H1 (cell line): Measurements from ENCODE around the gene PLEKHB1. TPM values are rescaled to one million over a fixed set of nuclear protein-coding genes. Genes with fewer than 3 reads are reported as not detected.
"Not testable (repeated sequence)": the region's sequence is repeated elsewhere in the genome, so short reads cannot be mapped to it uniquely, and the experiment has no call there.

ENCODE experiments used
- CTCF ChIA-PET: fragments of 300-600 bp; sonication (Branson Sonifier 250); formaldehyde crosslinking; loops from one replicate; lab custom pipeline; 2021; ENCODE audit not compliant: partially characterized antibody; lab: Charles Lee
- POLR2A ChIA-PET: fragments of 300-600 bp; sonication (Branson Sonifier 250); formaldehyde crosslinking; loops from one replicate; lab custom pipeline; 2021; ENCODE audit warnings: inconsistent platforms; ENCODE audit not compliant: partially characterized antibody; lab: Charles Lee
- DNase-seq, 2 experiments: peaks; one replicate each; pipeline versions ENCODE4 v3.0.0 to v3.0.0-alpha.2; 2010 to 2022; ENCODE audit warnings: low spot score in 2 of 2, low read depth in 1 of 2, mixed read lengths in 1 of 2
- FAIRE-seq: peaks from 2 replicates; lab custom pipeline; 2011; peaks lifted over from hg19 to GRCh38; lab: Jason Lieb, UNC
- H2AFZ ChIP-seq: 2 replicates; pipeline ENCODE4 v1.8.1; 2012; ENCODE audit warnings: low read length, inconsistent platforms
- H2AK5ac ChIP-seq: 2 replicates; pipeline ENCODE4 v1.6.1; 2013; ENCODE audit warnings: low read depth, low read length
- H2BK120ac ChIP-seq: replicated peaks from 2 replicates; pipeline ENCODE3; 2013; ENCODE audit warnings: low read depth, low read length, inconsistent platforms
- H2BK12ac ChIP-seq: 2 replicates; pipeline ENCODE4 v1.6.1; 2013; ENCODE audit warnings: low read depth, low read length
- H2BK15ac ChIP-seq: 2 replicates; pipeline ENCODE4 v1.6.1; 2013; ENCODE audit warnings: low read length
- H2BK20ac ChIP-seq: 2 replicates; pipeline ENCODE4 v1.6.1; 2013; ENCODE audit warnings: low read length
- H2BK5ac ChIP-seq: 2 replicates; pipeline ENCODE4 v1.6.1; 2013; ENCODE audit warnings: low read depth, low read length
- H3K14ac ChIP-seq: 2 replicates; pipeline ENCODE4 v1.6.1; 2013; ENCODE audit warnings: inconsistent platforms; ENCODE audit not compliant: insufficient read length
- H3K18ac ChIP-seq: 2 replicates; pipeline ENCODE4 v1.6.1; 2013; ENCODE audit warnings: low read length; ENCODE audit errors: extremely low read depth
- H3K23ac ChIP-seq: 2 replicates; pipeline ENCODE4 v1.6.1; 2013; ENCODE audit warnings: inconsistent platforms; ENCODE audit not compliant: insufficient read length
- H3K23me2 ChIP-seq: 2 replicates; pipeline ENCODE4 v1.6.1; 2013; ENCODE audit warnings: low read depth, low read length
- H3K27ac ChIP-seq: 2 replicates; pipeline ENCODE4 v1.6.1; 2011; ENCODE audit warnings: low read depth, low read length, inconsistent platforms
- H3K27me3 ChIP-seq, 4 experiments: replicated peaks in 1 of 4; 1 replicate in 1 of 4; 2 replicates in 3 of 4; pipeline versions ENCODE4 v1.6.1 to v1.8.1; 2011 to 2013; ENCODE audit warnings: low read length in 3 of 4, mild to moderate bottlenecking in 3 of 4, inconsistent platforms in 2 of 4, mixed read lengths in 2 of 4, moderate library complexity in 1 of 4; ENCODE audit not compliant: control insufficient read depth in 3 of 4, insufficient read depth in 3 of 4; ENCODE audit errors: extremely low read depth in 1 of 4
- H3K36me3 ChIP-seq, 4 experiments: 2 replicates each; pipeline versions ENCODE4 v1.6.1 to v1.8.1; 2011 to 2013; ENCODE audit warnings: mild to moderate bottlenecking in 4 of 4, low read length in 3 of 4, moderate library complexity in 2 of 4, control low read depth in 1 of 4, inconsistent platforms in 1 of 4; ENCODE audit not compliant: insufficient read depth in 4 of 4, control insufficient read depth in 2 of 4
- H3K4ac ChIP-seq: replicated peaks from 2 replicates; pipeline ENCODE3; 2013; ENCODE audit warnings: low read length, low read depth, mixed read lengths, inconsistent platforms; ENCODE audit not compliant: insufficient read length
- H3K4me1 ChIP-seq, 4 experiments: replicated peaks in 1 of 4; 1 replicate in 1 of 4; 2 replicates in 3 of 4; pipeline versions ENCODE4 v1.6.1 to v1.8.1; 2011 to 2013; ENCODE audit warnings: low read length in 3 of 4, inconsistent platforms in 2 of 4, mixed read lengths in 1 of 4; ENCODE audit not compliant: insufficient read depth in 4 of 4, control insufficient read depth in 3 of 4
- H3K4me2 ChIP-seq, 2 experiments: 2 replicates each; pipeline versions ENCODE4 v1.6.1 to v1.8.1; 2011 to 2013; ENCODE audit warnings: low read depth in 2 of 2, low read length in 2 of 2, control low read depth in 1 of 2, inconsistent platforms in 1 of 2, mild to moderate bottlenecking in 1 of 2; ENCODE audit not compliant: insufficient read depth in 1 of 2
- H3K4me3 ChIP-seq, 4 experiments: fragments of 200-600, 300-600 bp in 1 of 4; sonication (generic), shearing (Covaris generic), sonication (Bioruptor Twin) in 1 of 4; 2 replicates each; pipeline versions ENCODE4 v1.5.1 to v1.8.1; 2011 to 2016; ENCODE audit warnings: low read length in 4 of 4, low read depth in 3 of 4, control low read depth in 2 of 4, inconsistent platforms in 2 of 4, mild to moderate bottlenecking in 2 of 4, mixed read lengths in 1 of 4, moderate library complexity in 1 of 4; ENCODE audit not compliant: insufficient read depth in 2 of 4; ENCODE audit errors: extremely low read depth in 1 of 4
- H3K56ac ChIP-seq: replicated peaks from 2 replicates; pipeline ENCODE3; 2013; ENCODE audit warnings: low read depth, mild to moderate bottlenecking, mixed read lengths, low read length, inconsistent platforms; ENCODE audit not compliant: insufficient read length
- H3K79me1 ChIP-seq: 2 replicates; pipeline ENCODE4 v1.6.1; 2013; ENCODE audit warnings: low read depth, low read length, control low read depth
- H3K79me2 ChIP-seq, 2 experiments: 2 replicates each; pipeline versions ENCODE4 v1.6.1 to v1.8.1; 2012 to 2013; ENCODE audit warnings: low read length in 2 of 2, mild to moderate bottlenecking in 2 of 2, inconsistent platforms in 1 of 2; ENCODE audit not compliant: insufficient read depth in 2 of 2, control insufficient read depth in 1 of 2
- H3K9ac ChIP-seq, 4 experiments: replicated peaks in 1 of 4; 1 replicate in 1 of 4; 2 replicates in 3 of 4; pipeline versions ENCODE4 v1.6.1 to v1.8.1; 2011 to 2013; ENCODE audit warnings: low read depth in 3 of 4, low read length in 3 of 4, control low read depth in 2 of 4, mild to moderate bottlenecking in 2 of 4, moderate library complexity in 2 of 4, inconsistent platforms in 1 of 4; ENCODE audit errors: extremely low read depth in 1 of 4
- H3K9me3 ChIP-seq, 2 experiments: 2 replicates each; pipeline versions ENCODE4 v1.6.1 to v1.8.1; 2012 to 2013; ENCODE audit warnings: mild to moderate bottlenecking in 2 of 2, moderate library complexity in 2 of 2, control low read depth in 1 of 2, inconsistent platforms in 1 of 2, low read depth in 1 of 2, low read length in 1 of 2, mixed read lengths in 1 of 2; ENCODE audit not compliant: insufficient read depth in 2 of 2
- H4K20me1 ChIP-seq, 2 experiments: replicated peaks in 1 of 2; 2 replicates each; pipeline versions ENCODE3 to v1.8.1; 2011 to 2013; ENCODE audit warnings: inconsistent platforms in 2 of 2, low read length in 2 of 2, mild to moderate bottlenecking in 1 of 2; ENCODE audit not compliant: insufficient read depth in 2 of 2, control insufficient read depth in 1 of 2
- H4K5ac ChIP-seq: 2 replicates; pipeline ENCODE4 v1.6.1; 2013; ENCODE audit warnings: low read length, low read depth, mixed read lengths, inconsistent platforms; ENCODE audit not compliant: insufficient read length
- H4K8ac ChIP-seq: 2 replicates; pipeline ENCODE4 v1.8.0; 2013; ENCODE audit warnings: mild to moderate bottlenecking, moderate library complexity, low read length, inconsistent platforms; ENCODE audit not compliant: insufficient read depth; ENCODE audit errors: extremely low read depth
- H4K91ac ChIP-seq: replicated peaks from 2 replicates; pipeline ENCODE3; 2013; ENCODE audit warnings: low read length, mixed read lengths, inconsistent platforms; ENCODE audit not compliant: insufficient read length
- WGBS, 2 experiments: shearing (Covaris generic) in 1 of 2; methylation state at CpG; one replicate each; pipeline versions ENCODE4 v1.1.6 to v1.1.7; 2013 to 2015; ENCODE audit warnings: low lambda C conversion rate in 2 of 2, mixed read lengths in 2 of 2, inconsistent platforms in 1 of 2, low coverage in 1 of 2, missing lambda C conversion rate in 1 of 2; ENCODE audit not compliant: insufficient replicate concordance in 2 of 2, insufficient coverage in 1 of 2, insufficient read length in 1 of 2; ENCODE audit errors: extremely low coverage in 1 of 2, missing lambda C conversion rate in 1 of 2; 5-methylcytosine and 5-hydroxymethylcytosine counted together
- polyA plus RNA-seq, 7 experiments: library from polyadenylated mRNA; depleted of rRNA in 3 of 7; stranded (reverse) in 5 of 7; unstranded in 2 of 7; fragments of >200 nt in 5 of 7; fragments of 200-250 nt in 2 of 7; gene quantifications; 1 replicate in 5 of 7; 2 replicates in 1 of 7; 4 replicates in 1 of 7; pipeline versions ENCODE4 v1.2.1 to v1.2.3, GENCODE V29; 2011 to 2013; ENCODE audit warnings: missing spikeins in 2 of 7, mixed read lengths in 2 of 7
- total RNA-seq: library from RNA; stranded (reverse); fragmentation: NEBNext Ultra II Directional; extraction: Animal tissue kit (Norgen Biotek cat#: 25700); gene quantifications from 2 replicates; pipeline ENCODE4 v1.2.1, GENCODE V29; 2021

The PLEKHB1 gene
- total and polyA plus RNA-seq, 2 of the 8 experiments (the other 6 are each of a cell fraction or from before 2014, with no cell fraction given) = 14.8 to 24.5 TPM

DNA sequence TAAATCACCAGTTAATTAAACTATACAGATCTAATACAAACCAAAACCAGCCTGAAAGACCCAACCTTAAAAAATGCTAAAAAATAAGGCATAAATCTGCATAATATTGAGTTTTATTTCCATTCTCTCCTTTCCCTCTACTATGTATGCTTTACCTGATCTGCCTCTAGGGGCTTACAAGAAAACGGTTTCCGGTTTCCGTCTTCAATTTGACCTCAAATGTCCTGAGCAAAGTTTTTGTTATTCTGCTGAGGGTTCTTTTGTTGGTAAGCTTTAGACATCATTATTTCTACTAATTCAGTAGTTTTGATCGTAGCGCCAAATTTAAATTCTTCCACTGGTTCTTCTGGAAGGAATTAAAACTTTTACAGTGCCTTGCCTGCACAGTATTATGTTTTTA, 30.2 kb downstream of the PLEKHB1 start:
- H3K56ac ChIP-seq, H3K23ac ChIP-seq, H3K23me2 ChIP-seq, H3K27ac ChIP-seq, H3K79me2 ChIP-seq, H3K9me3 ChIP-seq, H3K36me3 ChIP-seq, H3K14ac ChIP-seq, H3K4ac ChIP-seq, H3K27me3 ChIP-seq, H3K4me1 ChIP-seq, FAIRE-seq, H4K5ac ChIP-seq, H3K4me3 ChIP-seq, H4K91ac ChIP-seq, H4K20me1 ChIP-seq, H3K4me2 ChIP-seq, H2AFZ ChIP-seq, H2BK120ac ChIP-seq, H3K79me1 ChIP-seq, H3K9ac ChIP-seq, DNase-seq, H2AK5ac ChIP-seq, H3K18ac ChIP-seq, H4K8ac ChIP-seq, H2BK20ac ChIP-seq, H2BK5ac ChIP-seq, H2BK15ac ChIP-seq, H2BK12ac ChIP-seq, CTCF ChIA-PET: not testable (repeated sequence)
- WGBS, 2 experiments = 85% methylated on average over 5 of the region's 5 CpGs; no CpG with 5 or more reads in 1 of the 2 experiments
- POLR2A ChIA-PET = interaction anchor here (0.6 kb wide), 1 partner anchor 15 kb away, joined by 3 read pairs; no protein-coding TSS in a partner anchor
